Smooth muscle cell (in vitro differentiated cells): ENCODE measurements around the gene PCSK5. TPM values are rescaled to one million over a fixed set of nuclear protein-coding genes. Genes with fewer than 3 reads are reported as not detected.
"Not testable (repeated sequence)": the region's sequence is repeated elsewhere in the genome, so short reads cannot be mapped to it uniquely, and the experiment has no call there.

ENCODE experiments used
- DNase-seq: peaks from one replicate; lab custom pipeline; 2025; ENCODE audit not compliant: unreplicated experiment; lab: John Stamatoyannopoulos, UW
- H2AFZ ChIP-seq: fragments of 200-600 bp; sonication (generic); 2 replicates; pipeline ENCODE4 v1.6.0; 2016; ENCODE audit warnings: antibody characterized with exemption, low read depth, mild to moderate bottlenecking
- H3F3A ChIP-seq: fragments of 200-600 bp; sonication (generic); 2 replicates; pipeline ENCODE4 v1.6.0; 2017; ENCODE audit warnings: antibody characterized with exemption, low read depth
- H3K27ac ChIP-seq: fragments of 200-600 bp; sonication (generic); 2 replicates; pipeline ENCODE4 v1.5.1; 2016; ENCODE audit warnings: low read depth, mild to moderate bottlenecking
- H3K27me3 ChIP-seq: fragments of 200-600 bp; sonication (generic); 2 replicates; pipeline ENCODE4 v1.6.1; 2016; ENCODE audit warnings: low read depth, mild to moderate bottlenecking
- H3K36me3 ChIP-seq: fragments of 200-600 bp; sonication (generic); 2 replicates; pipeline ENCODE4 v1.5.1; 2016; ENCODE audit warnings: low read depth
- H3K4me1 ChIP-seq: fragments of 200-600 bp; sonication (generic); 2 replicates; pipeline ENCODE4 v1.5.1; 2016; ENCODE audit warnings: low read depth
- H3K4me2 ChIP-seq: fragments of 200-600 bp; sonication (generic); 2 replicates; pipeline ENCODE4 v1.6.0; 2016; ENCODE audit warnings: mild to moderate bottlenecking
- H3K4me3 ChIP-seq: fragments of 200-600 bp; sonication (generic); 2 replicates; pipeline ENCODE4 v1.5.1; 2016; ENCODE audit warnings: mild to moderate bottlenecking
- H3K79me2 ChIP-seq: fragments of 200-600 bp; sonication (generic); 2 replicates; pipeline ENCODE4 v1.6.0; 2016; ENCODE audit warnings: low read depth, mild to moderate bottlenecking
- H3K9ac ChIP-seq: fragments of 200-600 bp; sonication (generic); 2 replicates; pipeline ENCODE4 v1.6.0; 2016; ENCODE audit warnings: low read depth
- H3K9me3 ChIP-seq: fragments of 200-600 bp; sonication (generic); replicated peaks from 2 replicates; pipeline ENCODE4 v1.5.1; 2016; ENCODE audit warnings: low read depth
- H4K20me1 ChIP-seq: fragments of 200-600 bp; sonication (generic); 2 replicates; pipeline ENCODE4 v1.6.0; 2016; ENCODE audit warnings: low read depth
- CTCF ChIP-seq: fragments of 200-600 bp; sonication (generic); IDR thresholded peaks from 2 replicates; pipeline ENCODE4 v1.5.1; 2017; ENCODE audit warnings: borderline replicate concordance, mild to moderate bottlenecking, antibody characterized with exemption; ENCODE audit not compliant: insufficient read depth, poor library complexity, severe bottlenecking
- WGBS: methylation state at CpG from one replicate; pipeline ENCODE4 v1.1.7; 2016; ENCODE audit warnings: low lambda C conversion rate; 5-methylcytosine and 5-hydroxymethylcytosine counted together
- polyA plus RNA-seq: library from polyadenylated mRNA; unstranded; fragments of >200 nt; fragmentation: Nextera tagmentation; extraction: Ambion mirVana; gene quantifications from 2 replicates; pipeline ENCODE4 v1.2.1, GENCODE V29; 2016
- total RNA-seq: library from RNA; depleted of rRNA; stranded (reverse); fragments of >200 nt; gene quantifications from 2 replicates; pipeline ENCODE4 v1.2.3, GENCODE V29; 2014

PCSK5 gene
- total and polyA plus RNA-seq, 2 experiments from 2014 or later, result 2.3 to 2.8 TPM

GRCh38 chr9:75858497-75859092 lies 31.9 kb upstream of the PCSK5 start:
- Histone ChIP-seq H3K9ac (no peak overlapping the region), H3K27ac (no peak overlapping the region), H2AFZ (no peak overlapping the region), H3F3A (no peaks in the 10 kb centered on the region), H3K4me1 (no peaks in the 10 kb centered on the region), H4K20me1 (no peaks in the 10 kb centered on the region), H3K27me3 (peaks cover 33% of the 10 kb centered on the region), H3K9me3 (no peaks in the 10 kb centered on the region), H3K79me2 (no peaks in the 10 kb centered on the region), H3K4me3 (no peak overlapping the region), H3K4me2 (no peak overlapping the region), H3K36me3 (no peaks in the 10 kb centered on the region)
- no peak for DNase-seq
- TF ChIP-seq CTCF, result no peak
- 84% methylated on average over 3 of the region's 3 CpGs for WGBS

GRCh38 chr9:75864266-75864665 lies 26.2 kb upstream of the PCSK5 start:
- H3K4me1 ChIP-seq, result no peaks in the 10 kb centered on the region
- H3F3A ChIP-seq, result no peaks in the 10 kb centered on the region
- H3K9me3 ChIP-seq, result no peaks in the 10 kb centered on the region
- WGBS, result 81% methylated on average over 4 of the region's 4 CpGs
- peaks cover 20% of the 10 kb centered on the region for H3K27me3 ChIP-seq
- H2AFZ ChIP-seq, result no peak overlapping the region
- H3K79me2 ChIP-seq, result no peaks in the 10 kb centered on the region
- H3K27ac ChIP-seq, result no peak overlapping the region
- H3K9ac ChIP-seq, result no peak overlapping the region
- no peak for DNase-seq
- H4K20me1 ChIP-seq, result no peaks in the 10 kb centered on the region
- H3K36me3 ChIP-seq, result no peaks in the 10 kb centered on the region
- H3K4me2 ChIP-seq, result no peak overlapping the region
- no peak for TF ChIP-seq CTCF
- H3K4me3 ChIP-seq, result no peak overlapping the region

DNA sequence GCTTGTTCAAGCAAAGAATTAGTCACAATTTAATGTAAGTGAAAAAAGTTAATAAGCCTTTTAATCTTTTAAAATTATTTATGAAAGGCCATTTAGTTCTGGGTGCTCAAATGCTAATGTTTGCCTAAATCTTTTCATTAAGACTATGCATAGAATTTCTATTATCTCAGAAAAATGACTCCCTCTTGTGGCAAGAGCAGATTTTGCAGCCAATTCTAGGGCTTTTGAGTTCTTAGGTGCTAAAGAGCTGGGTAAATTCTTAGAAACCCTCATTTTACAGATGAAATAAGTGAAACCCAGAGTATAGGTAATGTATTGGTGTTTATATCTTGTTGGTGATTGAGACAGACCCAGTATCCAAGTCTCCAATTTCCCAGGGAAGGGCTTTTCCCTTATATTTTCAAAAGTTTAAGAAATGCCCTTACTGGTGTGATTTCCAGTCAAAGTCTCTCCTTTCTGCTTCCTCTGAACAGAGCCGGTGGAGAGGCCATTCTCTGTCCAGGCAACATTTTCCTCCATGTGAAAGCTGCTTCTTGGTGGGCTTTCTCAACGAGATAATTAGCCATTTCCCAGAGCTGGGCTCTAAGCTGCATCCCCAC lies 24.1 kb upstream of the PCSK5 start:
- WGBS, result 54% methylated on average over 2 of the region's 2 CpGs
- peak; percentile 78 for TF ChIP-seq CTCF
- H3K9me3 ChIP-seq, result no peaks in the 10 kb centered on the region
- no peaks in the 10 kb centered on the region for H3K36me3 ChIP-seq
- H3K4me3 ChIP-seq, result no peak overlapping the region
- DNase-seq, result no peak
- H3K27me3 ChIP-seq, result peaks cover 12% of the 10 kb centered on the region
- H3K4me1 ChIP-seq, result no peaks in the 10 kb centered on the region
- H4K20me1 ChIP-seq, result no peaks in the 10 kb centered on the region
- H3K79me2 ChIP-seq, result no peaks in the 10 kb centered on the region
- H3K4me2 ChIP-seq, result no peak overlapping the region
- H3F3A ChIP-seq, result no peaks in the 10 kb centered on the region
- H3K9ac ChIP-seq, result no peak overlapping the region
- no peak overlapping the region for H3K27ac ChIP-seq
- no peak overlapping the region for H2AFZ ChIP-seq

DNA sequence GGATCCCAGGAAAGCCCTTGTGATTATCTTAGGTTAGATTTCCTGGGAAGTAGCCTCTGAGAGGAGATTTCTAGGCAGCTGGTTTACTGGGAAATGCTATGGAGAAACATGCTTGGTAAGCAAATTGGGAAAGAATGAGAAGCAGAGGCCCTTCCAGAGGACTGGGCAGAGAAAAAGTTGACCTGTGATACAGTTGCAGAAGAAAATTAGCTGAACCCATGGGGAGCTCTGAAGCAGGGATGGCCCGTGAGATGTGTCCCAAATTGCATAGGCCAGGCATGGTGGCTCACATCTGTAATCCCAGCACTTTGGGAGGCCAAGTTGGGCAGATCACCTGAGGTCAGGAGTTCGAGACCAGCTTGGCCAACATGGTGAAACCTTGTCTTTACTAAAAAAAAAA lies 21.9 kb upstream of the PCSK5 start:
- H3K36me3 ChIP-seq, H3K79me2 ChIP-seq, H2AFZ ChIP-seq, H3F3A ChIP-seq, H3K4me3 ChIP-seq, H3K4me1 ChIP-seq, H3K27ac ChIP-seq, H3K9ac ChIP-seq, H3K9me3 ChIP-seq, H4K20me1 ChIP-seq, H3K4me2 ChIP-seq, DNase-seq: not testable (repeated sequence)
- H3K27me3 ChIP-seq, result peaks cover 12% of the 10 kb centered on the region
- WGBS, result 82% methylated on average over 2 of the region's 2 CpGs
